ENCODE measurements around the gene PIK3CB. TPM values are rescaled to one million over a fixed set of nuclear protein-coding genes. Genes with fewer than 3 reads are reported as not detected.

Gene PIK3CB
- polyA plus RNA-seq, 1 of the 3 experiments (the other 2 are of a cell fraction), result 6.8 TPM

- no peak for TF ChIP-seq JUND (IDR thresholded peaks at IDR 0.05)
- no peak for TF ChIP-seq SMC3 (IDR thresholded peaks at IDR 0.05; ENCODE audit: low read depth, low read length)
- no peak for TF ChIP-seq POLR2AphosphoS5 (IDR thresholded peaks at IDR 0.05; ENCODE audit: low read depth, low read length)
- no peak for TF ChIP-seq EP300 (IDR thresholded peaks at IDR 0.05; ENCODE audit: borderline replicate concordance in 1 of 2, low read depth in 1 of 2, low read length in 1 of 2)
- no peak for TF ChIP-seq MXI1 (IDR thresholded peaks at IDR 0.05; ENCODE audit: low read depth, low read length)
- TF ChIP-seq FOSL2 (IDR thresholded peaks at IDR 0.05; ENCODE audit: borderline replicate concordance, low read depth), result no peak
- no peak for TF ChIP-seq TAF1 (IDR thresholded peaks at IDR 0.05; ENCODE audit: borderline replicate concordance, low read depth, low read length)
- TF ChIP-seq USF2 (IDR thresholded peaks at IDR 0.05; ENCODE audit: borderline replicate concordance, low read depth, low read length), result no peak
- Histone ChIP-seq H3K9ac (no peak overlapping the region), H3K79me2 (ENCODE audit: insufficient read depth) (no peaks in the 10 kb centered on the region), H4K20me1 (ENCODE audit: insufficient read depth) (no peaks in the 10 kb centered on the region), H3K4me3 (ENCODE audit: low read depth in 2 of 2, low read length in 1 of 2) (no peak overlapping the region), H3F3A (replicated peaks; ENCODE audit: insufficient read depth) (no peaks in the 10 kb centered on the region), H3K27me3 (ENCODE audit: insufficient read depth) (no peaks in the 10 kb centered on the region), H3K4me2 (no peak overlapping the region), H3K9me3 (no peaks in the 10 kb centered on the region), H3K4me1 (ENCODE audit: control insufficient read depth in 1 of 2, insufficient read depth in 2 of 2, low read depth in 1 of 2, low read length in 1 of 2) (no peaks in the 10 kb centered on the region), H3K9me2 (no peaks in the 10 kb centered on the region), H3K27ac (ENCODE audit: low read depth in 2 of 2, low read length in 1 of 2) (no peak overlapping the region), H3K36me3 (replicated peaks in 1 of 2; ENCODE audit: control insufficient read depth in 1 of 2, insufficient read depth in 2 of 2, low read length in 1 of 2) (no peaks in the 10 kb centered on the region), H2AFZ (ENCODE audit: low read depth) (no peak overlapping the region)
- 19% methylated on average over 2 of the region's 2 CpGs for WGBS (ENCODE audit: low lambda C conversion rate)
- no peak for DNase-seq
- POLR2A ChIA-PET, result no interaction called here
- CTCF ChIA-PET, result interaction anchor here (3.6 kb wide), 1 partner anchor 34 kb away, joined by 13 read pairs; no protein-coding TSS in a partner anchor
These were observed 46.5 kb upstream of the PIK3CB start for GRCh38 chr3:138881233-138881632.

- no peak overlapping the region for H3K27ac ChIP-seq (ENCODE audit: low read depth in 2 of 2, low read length in 1 of 2)
- H3K36me3 ChIP-seq (replicated peaks in 1 of 2; ENCODE audit: control insufficient read depth in 1 of 2, insufficient read depth in 2 of 2, low read length in 1 of 2), result no peaks in the 10 kb centered on the region
- H3K9me2 ChIP-seq, result no peaks in the 10 kb centered on the region
- H3K4me3 ChIP-seq (ENCODE audit: low read depth in 2 of 2, low read length in 1 of 2), result no peak overlapping the region
- H3K4me2 ChIP-seq, result no peak overlapping the region
- H2AFZ ChIP-seq (ENCODE audit: low read depth), result no peak overlapping the region
- ChIA-PET POLR2A (no interaction called here), CTCF (interaction anchor here (1.0 to 3.6 kb wide), 2 partner anchors 36 kb away, joined by 4 to 13 read pairs; no protein-coding TSS in a partner anchor)
- H3K79me2 ChIP-seq (ENCODE audit: insufficient read depth), result no peaks in the 10 kb centered on the region
- WGBS (ENCODE audit: low lambda C conversion rate), result 63% methylated on average over 12 of the region's 14 CpGs
- TF ChIP-seq RCOR1 (IDR thresholded peaks at IDR 0.05; ENCODE audit: low read length) (no peak), USF1 (IDR thresholded peaks at IDR 0.05; ENCODE audit: borderline replicate concordance, low read depth) (no peak), JUND (IDR thresholded peaks at IDR 0.05) (no peak), CHD2 (IDR thresholded peaks at IDR 0.05; ENCODE audit: low read length, partially characterized antibody) (no peak), CTCF (IDR thresholded peaks at IDR 0.05) (no peak), GABPA (IDR thresholded peaks at IDR 0.05; ENCODE audit: low read depth) (no peak)
- no peak for DNase-seq
- no peaks in the 10 kb centered on the region for H3F3A ChIP-seq (replicated peaks; ENCODE audit: insufficient read depth)
- no peaks in the 10 kb centered on the region for H3K27me3 ChIP-seq (ENCODE audit: insufficient read depth)
- no peaks in the 10 kb centered on the region for H3K4me1 ChIP-seq (ENCODE audit: control insufficient read depth in 1 of 2, insufficient read depth in 2 of 2, low read depth in 1 of 2, low read length in 1 of 2)
- H3K9ac ChIP-seq, result no peak overlapping the region
- H3K9me3 ChIP-seq, result no peaks in the 10 kb centered on the region
- no peaks in the 10 kb centered on the region for H4K20me1 ChIP-seq (ENCODE audit: insufficient read depth)
These were observed 45.0 kb upstream of the PIK3CB start for GRCh38 chr3:138879541-138880380.
